ENCODE results near the gene ATG13. TPM values are rescaled to one million over a fixed set of nuclear protein-coding genes. Genes with fewer than 3 reads are reported as not detected.
A peak's percentile ranks its signal among the peaks of the same experiment; 100 is the strongest.

The ATG13 gene
- total and polyA plus RNA-seq, 2 of the 8 experiments (the other 6 are each of a cell fraction or from before 2014, with no cell fraction given): 65.0 to 77.4 TPM

DNA sequence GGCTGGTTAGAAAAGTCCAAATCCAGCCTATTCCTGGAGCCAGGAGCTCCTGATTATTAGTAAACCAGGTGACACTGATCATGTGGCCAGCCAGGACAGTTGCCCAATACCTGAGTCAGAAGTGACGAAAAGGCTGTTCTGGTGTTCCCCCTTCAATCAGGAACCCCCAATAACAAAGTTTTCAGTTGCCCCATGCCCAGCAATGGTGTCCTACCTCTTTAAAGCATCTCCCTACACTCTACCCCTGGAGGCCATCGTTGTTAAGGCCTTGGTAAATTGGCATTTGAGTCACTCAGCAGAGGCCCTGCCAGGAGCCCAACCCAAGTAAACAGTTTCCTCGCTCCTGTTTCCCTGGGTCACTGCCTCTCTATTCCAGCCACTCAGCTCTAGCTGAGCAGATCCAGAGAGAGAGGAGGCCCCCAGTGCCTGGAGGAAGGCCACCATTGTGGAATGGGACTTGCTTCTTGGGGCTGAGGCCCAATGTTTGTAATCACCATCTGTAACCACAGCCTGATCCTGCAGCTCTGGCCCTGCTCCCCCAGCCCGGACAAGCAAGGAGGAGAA, 58.0 kb downstream of the ATG13 start:
- Histone ChIP-seq H2BK120ac (replicated peaks; ENCODE audit: low read depth, low read length) (no peak overlapping the region), H2AK5ac (ENCODE audit: low read depth, low read length) (no peak overlapping the region), H3K79me2 (ENCODE audit: control insufficient read depth in 1 of 2, insufficient read depth in 2 of 2, low read length in 2 of 2) (no peaks in the 10 kb centered on the region), H3K23me2 (ENCODE audit: low read depth, low read length) (no peaks in the 10 kb centered on the region), H3K4me1 (replicated peaks in 1 of 4; ENCODE audit: control insufficient read depth in 3 of 4, insufficient read depth in 4 of 4, low read length in 3 of 4) (peaks cover 3 to 19% (median 7%) of the 10 kb centered on the region in 4 experiments), H3K27me3 (replicated peaks in 1 of 4; ENCODE audit: control insufficient read depth in 3 of 4, extremely low read depth in 1 of 4, insufficient read depth in 3 of 4, low read length in 3 of 4) (no peaks in the 10 kb centered on the region), H3K23ac (ENCODE audit: insufficient read length) (no peak overlapping the region), H2BK15ac (ENCODE audit: low read length) (no peak overlapping the region), H3K4ac (replicated peaks; ENCODE audit: insufficient read length, low read depth, low read length) (no peak overlapping the region), H3K36me3 (ENCODE audit: control insufficient read depth in 2 of 4, insufficient read depth in 4 of 4, low read length in 3 of 4) (peaks cover 6 to 32% (median 20%) of the 10 kb centered on the region in 4 experiments; a peak in 6 of 8 replicates), H4K20me1 (replicated peaks in 1 of 2; ENCODE audit: control insufficient read depth in 1 of 2, insufficient read depth in 2 of 2, low read length in 2 of 2) (peaks cover 0 to 1% of the 10 kb centered on the region in 2 experiments), H3K9ac (replicated peaks in 1 of 4; ENCODE audit: extremely low read depth in 1 of 4, low read depth in 3 of 4, low read length in 3 of 4) (no peak overlapping the region), H4K8ac (ENCODE audit: extremely low read depth, insufficient read depth, low read length) (peak overlapping the region; percentile 51; the same call in 1 of the 2 replicates), H4K5ac (ENCODE audit: insufficient read length, low read depth, low read length) (no peak overlapping the region), H3K14ac (ENCODE audit: insufficient read length) (no peak overlapping the region), H3K79me1 (ENCODE audit: low read depth, low read length) (no peaks in the 10 kb centered on the region), H3K27ac (ENCODE audit: low read depth, low read length) (peak overlapping the region; percentile 9; the same call in 1 of the 2 replicates), H3K4me2 (ENCODE audit: insufficient read depth in 1 of 2, low read depth in 2 of 2, low read length in 2 of 2) (0 out of 4 replicates have a peak overlapping the region, but pooled peaks of 1 of the 2 experiments have one; percentile 28), H2BK12ac (ENCODE audit: low read depth, low read length) (no peak overlapping the region), H3K9me3 (ENCODE audit: insufficient read depth in 2 of 2, low read depth in 1 of 2, low read length in 1 of 2) (no peaks in the 10 kb centered on the region), H4K91ac (replicated peaks; ENCODE audit: insufficient read length, low read length) (no peak overlapping the region), H2AFZ (ENCODE audit: low read length) (no peak overlapping the region), H2BK5ac (ENCODE audit: low read depth, low read length) (no peak overlapping the region), H3K4me3 (ENCODE audit: extremely low read depth in 1 of 4, insufficient read depth in 2 of 4, low read depth in 3 of 4, low read length in 4 of 4) (no peak overlapping the region), H2BK20ac (ENCODE audit: low read length) (no peak overlapping the region), H3K56ac (replicated peaks; ENCODE audit: insufficient read length, low read depth, low read length) (no peak overlapping the region), H3K18ac (ENCODE audit: extremely low read depth, low read length) (no peak overlapping the region)
- CTCF ChIA-PET (ENCODE audit: partially characterized antibody): interaction anchor here (1.3 to 2.2 kb wide), 4 partner anchors 11 to 45 kb away, joined by 3 to 6 read pairs (median 6); no protein-coding TSS in a partner anchor
- DNase-seq (ENCODE audit: low read depth in 1 of 2, low spot score in 2 of 2): no peak
- no peak for FAIRE-seq
- WGBS, 2 experiments (ENCODE audit: extremely low coverage in 1 of 2, insufficient coverage in 1 of 2, insufficient read length in 1 of 2, insufficient replicate concordance in 2 of 2, low coverage in 1 of 2, low lambda C conversion rate in 2 of 2, missing lambda C conversion rate in 1 of 2): 67% methylated on average over 4 of the region's 4 CpGs; no CpG with 5 or more reads in 1 of the 2 experiments
- POLR2A ChIA-PET (ENCODE audit: partially characterized antibody): interaction anchor here (0.8 to 3.3 kb wide), 5 partner anchors 9 to 95 kb away, joined by 3 to 21 read pairs (median 3); partner anchors contain the start of gene ZNF408
- TF ChIP-seq USF2 (IDR thresholded peaks at IDR 0.05; ENCODE audit: low read length) (peak; percentile 50; the same call in 1 of the 2 replicates), TEAD4 (IDR thresholded peaks at IDR 0.05; ENCODE audit: low read depth, low read length) (no peak), SIRT6 (IDR thresholded peaks at IDR 0.05; ENCODE audit: low read length) (no peak), CEBPB (IDR thresholded peaks at IDR 0.05; ENCODE audit: low read depth, low read length) (peak; percentile 72), JUND (IDR thresholded peaks at IDR 0.05; ENCODE audit: low read length) (no peak), TCF12 (IDR thresholded peaks at IDR 0.05; ENCODE audit: low read depth, low read length) (no peak), SP2 (IDR thresholded peaks at IDR 0.05; ENCODE audit: low read length) (no peak), E2F6 (IDR thresholded peaks at IDR 0.05) (no peak), NANOG (IDR thresholded peaks at IDR 0.05; ENCODE audit: insufficient read depth, low read depth, low read length, poor library complexity, severe bottlenecking) (no peak), SP1 (IDR thresholded peaks at IDR 0.05; ENCODE audit: low read depth, low read length) (no peak)
- TF ChIP-seq, protein P1, sequence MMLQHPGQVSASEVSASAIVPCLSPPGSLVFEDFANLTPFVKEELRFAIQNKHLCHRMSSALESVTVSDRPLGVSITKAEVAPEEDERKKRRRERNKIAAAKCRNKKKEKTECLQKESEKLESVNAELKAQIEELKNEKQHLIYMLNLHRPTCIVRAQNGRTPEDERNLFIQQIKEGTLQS (IDR thresholded peaks at IDR 0.05; ENCODE audit: insufficient read depth, low read depth, low read length): no peak

Measured in H1 (cell line).